ENCODE data around the gene ZMIZ1. TPM values are rescaled to one million over a fixed set of nuclear protein-coding genes. Genes with fewer than 3 reads are reported as not detected.

Gene ZMIZ1
- polyA plus RNA-seq, 1 donor from 2014 or later, result 26.8 TPM

DNA sequence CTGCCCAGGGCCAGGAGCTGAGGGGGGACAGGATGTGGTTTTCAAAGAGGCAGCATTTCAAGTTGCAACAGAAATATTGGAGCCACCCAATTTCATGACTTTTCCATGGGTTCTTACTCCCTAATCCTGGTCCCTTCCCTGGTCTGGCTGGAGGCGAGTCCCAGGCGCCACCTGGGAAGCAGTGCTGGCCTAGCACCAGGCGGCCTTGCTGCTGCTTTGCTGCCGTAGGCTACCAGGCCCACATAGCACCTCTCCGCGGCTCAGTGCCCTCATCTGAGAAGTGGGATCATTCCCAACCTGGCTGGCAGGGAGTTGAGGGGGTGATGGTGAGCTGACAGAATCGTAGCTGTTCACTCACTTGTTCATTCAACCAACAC is 33.7 kb downstream of the ZMIZ1 start:
- Histone ChIP-seq H3K4me2 (ENCODE audit: low read length) (no peak overlapping the region), H3K79me2 (replicated peaks; ENCODE audit: insufficient read depth, low read length) (peaks cover 93% of the 10 kb centered on the region), H3K27ac (ENCODE audit: low read length) (peak overlapping the region; percentile 53)

DNA sequence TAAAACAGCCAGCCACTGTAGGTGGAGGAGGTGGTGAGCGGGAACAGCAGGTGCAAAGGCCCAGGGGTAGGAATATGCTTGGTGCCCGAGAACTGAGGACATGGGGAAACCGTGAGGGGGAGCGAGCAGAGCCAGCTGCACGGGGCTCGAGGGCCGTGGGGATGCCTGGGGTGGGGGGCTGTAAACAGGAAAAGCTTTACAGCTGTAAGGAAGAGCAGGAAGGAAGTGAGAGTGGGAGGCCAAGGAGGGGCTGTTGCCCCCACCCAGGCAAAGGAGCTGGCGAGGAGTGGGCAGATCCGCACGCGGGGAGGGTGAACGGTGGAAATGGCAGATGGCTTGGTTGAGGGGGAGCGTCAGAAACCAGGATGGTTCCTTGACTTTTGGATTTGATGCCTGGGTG is 34.4 kb downstream of the ZMIZ1 start:
- Histone ChIP-seq H3K36me3 (ENCODE audit: insufficient read depth, low read length) (no peaks in the 10 kb centered on the region), H3K27me3 (ENCODE audit: insufficient read depth, low read depth, low read length) (no peaks in the 10 kb centered on the region), H3K79me2 (replicated peaks; ENCODE audit: insufficient read depth, low read length) (peaks cover 93% of the 10 kb centered on the region), H3K27ac (ENCODE audit: low read length) (no peak overlapping the region), H3K9me2 (ENCODE audit: insufficient read depth, low read length) (no peaks in the 10 kb centered on the region), H3K4me3 (ENCODE audit: low read length) (no peak overlapping the region), H3K9me3 (ENCODE audit: low read length) (no peaks in the 10 kb centered on the region), H2AFZ (ENCODE audit: low read depth, low read length) (no peak overlapping the region), H3F3A (ENCODE audit: insufficient read depth, low read length, poor library complexity, severe bottlenecking) (no peaks in the 10 kb centered on the region), H3K4me2 (ENCODE audit: low read length) (no peak overlapping the region), H4K20me1 (ENCODE audit: insufficient read depth) (peaks cover 45% of the 10 kb centered on the region), H3K9ac (ENCODE audit: low read length) (no peak overlapping the region)
- TF ChIP-seq, protein P1, sequence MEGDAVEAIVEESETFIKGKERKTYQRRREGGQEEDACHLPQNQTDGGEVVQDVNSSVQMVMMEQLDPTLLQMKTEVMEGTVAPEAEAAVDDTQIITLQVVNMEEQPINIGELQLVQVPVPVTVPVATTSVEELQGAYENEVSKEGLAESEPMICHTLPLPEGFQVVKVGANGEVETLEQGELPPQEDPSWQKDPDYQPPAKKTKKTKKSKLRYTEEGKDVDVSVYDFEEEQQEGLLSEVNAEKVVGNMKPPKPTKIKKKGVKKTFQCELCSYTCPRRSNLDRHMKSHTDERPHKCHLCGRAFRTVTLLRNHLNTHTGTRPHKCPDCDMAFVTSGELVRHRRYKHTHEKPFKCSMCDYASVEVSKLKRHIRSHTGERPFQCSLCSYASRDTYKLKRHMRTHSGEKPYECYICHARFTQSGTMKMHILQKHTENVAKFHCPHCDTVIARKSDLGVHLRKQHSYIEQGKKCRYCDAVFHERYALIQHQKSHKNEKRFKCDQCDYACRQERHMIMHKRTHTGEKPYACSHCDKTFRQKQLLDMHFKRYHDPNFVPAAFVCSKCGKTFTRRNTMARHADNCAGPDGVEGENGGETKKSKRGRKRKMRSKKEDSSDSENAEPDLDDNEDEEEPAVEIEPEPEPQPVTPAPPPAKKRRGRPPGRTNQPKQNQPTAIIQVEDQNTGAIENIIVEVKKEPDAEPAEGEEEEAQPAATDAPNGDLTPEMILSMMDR (IDR thresholded peaks at IDR 0.05; ENCODE audit: poor library complexity, severe bottlenecking), result no peak
- TF ChIP-seq EZH2 (IDR thresholded peaks at IDR 0.05; ENCODE audit: borderline replicate concordance, insufficient read depth, low read length, poor library complexity, severe bottlenecking) (no peak), EP300 (conservative IDR thresholded peaks at IDR 0.05; ENCODE audit: poor library complexity, severe bottlenecking) (no peak), MXI1 (conservative IDR thresholded peaks at IDR 0.05; ENCODE audit: poor library complexity, severe bottlenecking) (no peak), SMC3 (conservative IDR thresholded peaks at IDR 0.05; ENCODE audit: poor library complexity) (no peak), POLR2AphosphoS5 (IDR thresholded peaks at IDR 0.05) (no peak), REST (IDR thresholded peaks at IDR 0.05; ENCODE audit: borderline replicate concordance) (no peak), RAD21 (conservative IDR thresholded peaks at IDR 0.05) (no peak), TAF1 (IDR thresholded peaks at IDR 0.05; ENCODE audit: low read depth) (no peak)

More for the DNA sequence above, 33.7 kb downstream of the ZMIZ1 start:
- H2AFZ ChIP-seq (ENCODE audit: low read depth, low read length), result no peak overlapping the region
- H4K20me1 ChIP-seq (ENCODE audit: insufficient read depth), result peaks cover 51% of the 10 kb centered on the region
- no peak for TF ChIP-seq EP300 (conservative IDR thresholded peaks at IDR 0.05; ENCODE audit: poor library complexity, severe bottlenecking)
- H3K9ac ChIP-seq (ENCODE audit: low read length), result no peak overlapping the region
- no peaks in the 10 kb centered on the region for H3K9me3 ChIP-seq (ENCODE audit: low read length)
- H3K4me3 ChIP-seq (ENCODE audit: low read length), result no peak overlapping the region
- H3K27me3 ChIP-seq (ENCODE audit: insufficient read depth, low read depth, low read length), result no peaks in the 10 kb centered on the region
- H3K9me2 ChIP-seq (ENCODE audit: insufficient read depth, low read length), result no peaks in the 10 kb centered on the region
- H3F3A ChIP-seq (ENCODE audit: insufficient read depth, low read length, poor library complexity, severe bottlenecking), result no peaks in the 10 kb centered on the region
- no peaks in the 10 kb centered on the region for H3K36me3 ChIP-seq (ENCODE audit: insufficient read depth, low read length)

DNA sequence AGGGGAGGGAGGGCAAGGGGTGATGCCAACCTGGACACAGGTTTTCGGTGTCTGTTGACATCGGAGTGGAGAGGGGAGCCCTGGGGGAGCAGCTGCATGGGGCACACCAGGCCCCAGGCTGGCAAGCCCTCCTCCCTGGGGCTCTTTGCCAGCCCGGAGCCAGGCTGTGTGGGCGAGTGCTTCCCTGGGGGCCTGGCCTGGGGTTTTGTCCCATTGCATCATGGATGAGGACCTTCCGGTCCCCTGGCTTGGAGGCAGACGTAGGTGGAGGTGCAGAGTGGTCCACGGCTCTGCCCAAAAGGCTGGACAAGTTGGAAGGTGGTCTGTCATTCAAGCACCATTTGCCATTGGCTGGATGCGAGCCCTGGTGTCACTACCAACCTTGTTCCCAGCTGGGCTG is 34.8 kb downstream of the ZMIZ1 start:
- Histone ChIP-seq H3K4me3 (ENCODE audit: low read length) (no peak overlapping the region), H4K20me1 (ENCODE audit: insufficient read depth) (peaks cover 41% of the 10 kb centered on the region), H3K36me3 (ENCODE audit: insufficient read depth, low read length) (no peaks in the 10 kb centered on the region), H2AFZ (ENCODE audit: low read depth, low read length) (no peak overlapping the region), H3F3A (ENCODE audit: insufficient read depth, low read length, poor library complexity, severe bottlenecking) (no peaks in the 10 kb centered on the region), H3K9me2 (ENCODE audit: insufficient read depth, low read length) (no peaks in the 10 kb centered on the region), H3K27ac (ENCODE audit: low read length) (no peak overlapping the region), H3K9me3 (ENCODE audit: low read length) (no peaks in the 10 kb centered on the region), H3K4me2 (ENCODE audit: low read length) (no peak overlapping the region), H3K9ac (ENCODE audit: low read length) (no peak overlapping the region), H3K27me3 (ENCODE audit: insufficient read depth, low read depth, low read length) (no peaks in the 10 kb centered on the region), H3K79me2 (replicated peaks; ENCODE audit: insufficient read depth, low read length) (peaks cover 93% of the 10 kb centered on the region)
- no peak for TF ChIP-seq POLR2AphosphoS5 (IDR thresholded peaks at IDR 0.05)
